ENCODE results near the gene GCH1. TPM values are rescaled to one million over a fixed set of nuclear protein-coding genes. Genes with fewer than 3 reads are reported as not detected.
"Not testable (repeated sequence)": the region's sequence is repeated elsewhere in the genome, so short reads cannot be mapped to it uniquely, and the experiment has no call there.

Gene GCH1
- total RNA-seq, 1 donor from 2014 or later = 76.1 TPM

- intact Hi-C loops (cut with micrococcal nuclease) = loop anchor here (10.0 kb wide), 2 partner anchors 514 to 1804 kb away; partner anchors contain the start of gene CDKN3
These were observed 6.3 kb upstream of the GCH1 start for GRCh38 chr14:54908973-54909372.

- intact Hi-C loops (cut with micrococcal nuclease) = loop anchor here (10.0 kb wide), 2 partner anchors 513 to 1803 kb away; partner anchors contain the start of gene CDKN3
These were observed 5.6 kb upstream of the GCH1 start for GRCh38 chr14:54908190-54908589.

DNA sequence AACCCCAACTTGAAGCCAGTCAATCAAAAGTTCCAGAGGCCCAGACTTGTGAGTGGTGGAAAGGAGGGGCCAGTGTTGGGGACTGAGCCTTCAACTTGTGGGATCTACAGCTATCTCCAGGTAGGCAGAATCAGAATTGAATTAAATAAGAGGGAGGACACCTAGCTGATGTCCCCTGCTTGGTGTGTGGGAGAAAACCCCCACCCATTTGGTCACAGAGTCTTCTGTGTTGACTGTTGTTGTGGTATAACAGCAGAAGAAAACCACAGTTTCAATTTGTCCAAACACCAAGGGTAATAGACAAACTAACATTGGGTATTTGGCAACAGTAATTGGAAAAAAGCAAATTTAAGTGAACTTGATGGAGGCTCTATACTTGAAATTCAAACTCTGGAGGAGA, 3.4 kb upstream of the GCH1 start:
- intact Hi-C loops (cut with micrococcal nuclease) = loop anchor here (10.0 kb wide), 2 partner anchors 511 to 1801 kb away; partner anchors contain the start of gene CDKN3

DNA sequence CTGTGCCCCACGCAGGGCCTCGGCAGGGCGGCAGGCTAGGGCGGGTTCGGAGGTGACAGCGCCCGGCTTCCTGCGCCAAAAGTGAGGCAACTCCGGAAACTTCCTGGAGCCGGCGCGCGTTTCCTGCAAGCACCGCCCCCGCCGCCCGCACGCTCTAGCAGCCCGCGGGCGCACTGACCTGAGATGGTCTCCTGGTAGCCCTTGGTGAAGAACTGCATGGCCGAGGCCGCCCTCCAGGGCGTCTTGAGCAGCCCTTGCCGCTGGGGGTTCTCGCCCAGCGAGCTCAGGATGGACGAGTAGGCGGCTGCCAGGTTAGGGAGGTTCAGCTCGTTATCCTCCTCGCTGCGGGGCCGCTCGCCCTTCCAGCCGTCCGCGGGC, 494 bp downstream of the GCH1 start:
- intact Hi-C loops (cut with micrococcal nuclease) = loop anchor here (1.0 to 10.0 kb wide), 10 partner anchors 9 to 1797 kb away; partner anchors contain the start of genes CDKN3, CGRRF1, MAPK1IP1L and SOCS4

- intact Hi-C loops (cut with micrococcal nuclease) = loop anchor here (1.0 to 10.0 kb wide), 10 partner anchors 8 to 1797 kb away; partner anchors contain the start of genes CDKN3, CGRRF1, MAPK1IP1L and SOCS4
These were observed 1.1 kb downstream of the GCH1 start for GRCh38 chr14:54901380-54902142.

GRCh38 chr14:54899573-54899972, 3.1 kb downstream of the GCH1 start:
- intact Hi-C loops (cut with micrococcal nuclease) = no loop called here

DNA sequence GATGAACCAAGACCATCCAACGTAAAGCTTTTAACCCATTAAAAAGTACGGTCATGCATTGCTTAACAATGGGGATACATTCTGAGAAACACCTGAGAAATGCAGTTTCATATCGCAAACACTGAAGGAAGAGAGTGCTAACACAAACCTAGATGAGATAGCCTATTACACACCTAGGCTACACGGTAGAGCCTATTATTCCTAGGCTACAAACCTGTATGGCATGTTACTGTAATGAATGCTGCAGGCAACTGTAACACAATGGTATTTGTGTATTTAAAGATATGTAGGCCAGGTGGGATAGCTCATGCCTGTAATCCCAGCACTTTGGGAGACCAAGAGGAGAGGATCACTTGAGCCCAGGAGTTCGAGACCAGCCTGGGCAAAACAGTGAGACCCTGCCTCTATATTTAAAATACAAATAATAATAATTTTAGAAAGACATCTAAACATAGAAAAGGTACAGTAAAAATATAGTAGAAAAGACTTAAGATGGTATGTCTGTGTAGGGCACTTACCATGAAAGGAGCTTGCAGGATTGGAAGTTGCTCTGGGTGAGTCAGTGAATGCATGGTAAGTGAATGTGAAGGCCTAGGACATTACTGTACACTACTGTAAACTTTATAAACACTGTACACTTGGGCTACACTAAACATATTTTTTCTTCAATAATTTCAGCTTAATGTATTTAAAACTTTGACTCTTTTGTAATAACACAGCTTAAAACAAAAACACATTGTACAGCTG, 4.6 kb downstream of the GCH1 start:
- intact Hi-C loops (cut with micrococcal nuclease) = not testable (repeated sequence)

- intact Hi-C loops (cut with micrococcal nuclease) = no loop called here
These were observed 6.9 kb downstream of the GCH1 start for GRCh38 chr14:54895683-54896082.

- intact Hi-C loops (cut with micrococcal nuclease) = loop anchor here (5.0 kb wide), 1 partner anchor 88 kb away; no protein-coding TSS in a partner anchor
These were observed 7.6 kb downstream of the GCH1 start for GRCh38 chr14:54894995-54895394.

DNA sequence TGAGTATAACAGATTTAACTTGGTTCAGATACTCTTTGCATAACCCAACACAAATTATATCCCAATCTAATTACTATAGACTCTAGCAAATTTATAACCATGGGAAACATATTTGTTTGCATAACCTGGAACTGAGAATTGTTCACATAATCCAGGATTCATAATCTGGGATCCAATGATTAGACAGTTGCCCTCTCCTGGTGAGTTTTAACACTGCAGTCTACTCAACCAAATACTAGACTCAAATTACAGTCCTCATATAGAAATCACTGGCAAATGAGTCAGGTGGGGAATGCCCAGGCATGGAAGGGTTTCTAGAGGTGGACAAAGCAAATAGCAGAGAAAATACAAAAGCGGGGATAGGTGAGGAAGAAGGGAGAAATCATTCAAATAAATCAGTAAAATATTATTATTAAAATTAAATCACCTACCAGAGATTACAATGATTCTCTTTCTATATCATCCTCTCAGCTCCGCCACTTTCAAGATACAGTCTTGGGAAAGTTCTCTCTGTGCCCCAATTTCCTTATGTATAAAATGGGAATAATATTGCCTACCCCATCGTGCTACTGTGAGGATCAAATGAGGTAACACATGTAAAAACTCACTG, 9.4 kb downstream of the GCH1 start:
- intact Hi-C loops (cut with micrococcal nuclease) = loop anchor here (1.0 to 5.0 kb wide), 2 partner anchors 9 to 86 kb away; partner anchors contain the start of gene GCH1

DNA sequence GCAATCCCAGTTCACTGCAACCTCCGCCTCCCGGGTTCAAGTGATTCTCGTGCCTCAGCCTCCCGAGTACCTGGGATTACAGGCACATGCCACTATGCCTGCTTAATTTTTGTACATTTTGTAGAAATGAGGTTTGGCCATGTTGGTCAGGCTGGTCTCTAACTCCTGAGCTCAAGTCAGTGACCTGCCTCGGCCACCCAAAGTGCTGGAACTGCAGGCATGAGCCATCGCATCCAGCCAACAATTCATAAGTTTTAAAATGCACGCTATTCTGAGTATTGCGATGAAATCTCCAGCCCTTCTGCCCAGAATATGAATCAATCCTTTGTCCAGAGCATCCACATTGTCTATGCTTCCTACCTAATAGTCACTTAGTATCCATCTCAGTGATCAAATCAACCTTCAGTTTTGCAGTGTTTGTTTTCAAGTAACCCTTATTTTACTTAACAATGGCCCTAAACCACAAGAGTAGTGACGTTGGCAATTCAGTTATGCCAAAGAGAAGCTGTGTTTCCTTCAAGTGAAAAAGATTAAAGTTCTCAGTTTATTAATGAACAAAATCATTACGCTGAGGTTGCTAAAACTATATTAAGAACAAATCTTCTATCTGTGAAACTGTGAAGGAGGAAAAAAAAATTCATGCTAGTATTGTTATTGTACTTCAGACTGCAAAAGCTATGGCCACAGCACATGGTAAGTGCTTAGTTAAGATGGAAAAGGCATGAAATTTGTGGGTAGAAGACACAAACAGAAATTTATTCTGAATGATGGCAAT, 11.0 kb downstream of the GCH1 start:
- intact Hi-C loops (cut with micrococcal nuclease) = loop anchor here (5.0 kb wide), 1 partner anchor 84 kb away; no protein-coding TSS in a partner anchor

DNA sequence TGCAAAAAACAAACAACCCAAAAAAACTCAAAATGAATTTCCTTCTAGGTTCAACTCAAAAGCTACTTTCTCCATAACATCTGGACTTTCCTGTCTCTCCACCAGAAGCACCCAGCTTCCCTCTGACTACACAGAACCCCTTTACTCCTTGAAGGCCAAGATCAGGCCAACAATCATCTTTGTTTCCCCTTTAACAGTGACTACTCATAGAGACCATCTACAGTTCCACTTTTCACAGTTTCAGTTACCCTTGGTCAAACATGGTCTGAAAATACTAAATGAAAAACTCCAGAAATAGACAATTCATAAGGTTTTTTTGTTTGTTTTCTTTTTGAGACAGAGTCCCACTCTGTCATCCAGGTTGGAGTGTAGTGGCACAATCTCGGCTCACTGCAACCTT, 11.8 kb downstream of the GCH1 start:
- intact Hi-C loops (cut with micrococcal nuclease) = loop anchor here (5.0 kb wide), 1 partner anchor 83 kb away; no protein-coding TSS in a partner anchor

GRCh38 chr14:54889919-54890318, 12.7 kb downstream of the GCH1 start:
- intact Hi-C loops (cut with micrococcal nuclease) = loop anchor here (5.0 kb wide), 1 partner anchor 83 kb away; no protein-coding TSS in a partner anchor

DNA sequence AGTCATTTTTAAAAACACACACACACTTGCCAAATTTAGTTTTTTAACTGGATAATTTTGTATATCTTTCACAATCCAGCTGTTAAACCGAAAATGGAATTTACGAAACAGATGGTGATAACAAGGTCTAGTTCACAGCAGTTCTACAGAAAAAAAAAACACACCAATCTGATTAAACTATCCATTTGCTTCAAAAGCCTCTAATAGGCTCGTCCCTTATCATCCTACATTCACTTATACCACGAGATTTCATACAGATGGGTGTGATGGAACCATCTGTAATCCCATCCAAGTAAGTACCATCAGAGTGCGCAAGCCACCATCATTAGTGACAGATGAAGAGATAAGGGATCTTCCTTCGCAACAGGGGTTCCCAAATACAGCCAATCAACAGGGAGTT, 20.1 kb downstream of the GCH1 start:
- intact Hi-C loops (cut with micrococcal nuclease) = loop anchor here (5.0 kb wide), 2 partner anchors 315 to 450 kb away; partner anchors contain the start of gene SAMD4A

DNA sequence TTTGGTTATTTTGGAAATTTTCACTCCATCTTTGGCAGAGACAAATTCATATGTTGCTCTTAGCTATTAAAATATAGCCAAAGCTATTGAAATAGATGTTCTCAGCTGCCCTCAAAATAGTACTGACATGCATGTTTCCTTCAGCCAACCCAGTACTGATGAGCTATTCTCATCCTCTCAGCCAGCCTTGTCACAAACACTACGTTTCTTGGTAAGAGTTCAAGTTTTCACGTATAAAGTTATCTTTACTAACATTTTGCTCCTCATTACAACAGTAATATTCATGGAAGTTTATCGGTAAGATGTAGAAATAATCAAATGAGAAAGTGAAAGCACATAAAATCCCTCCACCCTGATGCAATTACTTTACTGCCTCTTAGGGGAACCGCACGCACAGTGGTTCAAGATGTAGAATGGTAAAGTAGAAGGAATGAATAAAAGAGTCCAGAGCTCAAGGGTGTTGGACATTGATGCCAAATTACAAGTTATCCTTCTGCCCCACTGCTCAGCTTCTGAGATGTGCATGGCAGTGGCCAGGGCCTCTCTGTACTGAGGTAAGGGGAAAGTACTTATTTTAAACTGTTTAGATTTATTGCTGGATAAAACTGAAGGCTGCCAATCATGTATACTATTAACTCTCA, 20.7 kb downstream of the GCH1 start:
- intact Hi-C loops (cut with micrococcal nuclease) = loop anchor here (1.0 to 5.0 kb wide), 3 partner anchors 20 to 450 kb away; partner anchors contain the start of genes GCH1 and SAMD4A

GRCh38 chr14:54881235-54881760, 21.3 kb downstream of the GCH1 start:
- intact Hi-C loops (cut with micrococcal nuclease) = loop anchor here (1.0 to 5.0 kb wide), 3 partner anchors 21 to 451 kb away; partner anchors contain the start of genes GCH1 and SAMD4A

DNA sequence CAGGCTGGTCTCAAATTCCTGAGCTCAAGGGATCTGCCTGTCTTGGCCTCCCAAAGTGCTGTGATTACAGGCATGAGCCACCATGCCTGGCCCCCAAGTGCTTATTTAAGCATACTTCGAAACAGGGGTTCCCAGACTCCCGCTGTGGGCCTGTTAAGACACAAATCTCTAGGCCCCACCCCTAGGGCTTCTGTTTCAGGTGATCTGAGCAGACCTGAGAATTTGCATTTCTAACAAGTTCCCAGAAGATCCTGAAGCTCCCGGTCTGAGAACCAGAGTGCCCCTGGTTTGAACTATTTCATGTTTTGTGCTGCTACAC, 25.0 kb downstream of the GCH1 start:
- intact Hi-C loops (cut with micrococcal nuclease) = no loop called here

GRCh38 chr14:54877015-54877702, 25.5 kb downstream of the GCH1 start:
- intact Hi-C loops (cut with micrococcal nuclease) = no loop called here

DNA sequence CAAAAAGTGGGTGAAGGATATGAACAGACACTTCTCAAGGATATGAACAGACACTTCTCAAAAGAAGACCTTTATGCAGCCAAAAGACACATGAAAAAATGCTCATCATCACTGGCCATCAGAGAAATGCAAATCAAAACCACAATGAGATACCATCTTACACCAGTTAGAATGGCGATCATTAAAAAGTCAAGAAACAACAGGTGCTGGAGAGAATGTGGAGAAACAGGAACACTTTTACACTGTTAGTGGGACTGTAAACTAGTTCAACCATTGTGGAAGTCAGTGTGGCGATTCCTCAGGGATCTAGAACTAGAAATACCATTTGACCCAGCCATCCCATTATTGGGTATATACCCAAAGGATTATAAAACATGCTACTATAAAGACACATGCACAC, 27.0 kb downstream of the GCH1 start:
- intact Hi-C loops (cut with micrococcal nuclease) = not testable (repeated sequence)

Data from T-helper 2 cell treated with Interferon-gamma antibody and Interleukin-4, amounts not matched to agents 100 ng/mL and 5 ng/mL, for 36 hours (primary cell).